H1 (cell line): ENCODE data around the gene HOXA10. TPM values are rescaled to one million over a fixed set of nuclear protein-coding genes. Genes with fewer than 3 reads are reported as not detected.

Source experiments
- KDM5A ChIP-seq: fragments of 200-600 bp; IDR thresholded peaks from 2 replicates; pipeline ENCODE4 v1.7.1; 2012; ENCODE audit warnings: mild to moderate bottlenecking, low read length, inconsistent platforms, mixed read lengths
- RFX5 ChIP-seq: IDR thresholded peaks from 2 replicates; pipeline ENCODE4 v1.6.1; 2011; ENCODE audit warnings: low read depth, low read length, improper control_type of control experiment, borderline replicate concordance
- SUZ12 ChIP-seq: fragments of 200-600 bp; sonication (generic); IDR thresholded peaks from 2 replicates; pipeline ENCODE4 v1.6.1; 2012; ENCODE audit warnings: mild to moderate bottlenecking, inconsistent platforms, low read length, moderate library complexity, mixed read lengths
- polyA plus RNA-seq, 7 experiments: library from polyadenylated mRNA; depleted of rRNA in 3 of 7; stranded (reverse) in 5 of 7; unstranded in 2 of 7; fragments of >200 nt in 5 of 7; fragments of 200-250 nt in 2 of 7; gene quantifications; 1 replicate in 5 of 7; 2 replicates in 1 of 7; 4 replicates in 1 of 7; pipeline versions ENCODE4 v1.2.1 to v1.2.3, GENCODE V29; 2011 to 2013; ENCODE audit warnings: missing spikeins in 2 of 7, mixed read lengths in 2 of 7
- total RNA-seq: library from RNA; stranded (reverse); fragmentation: NEBNext Ultra II Directional; extraction: Animal tissue kit (Norgen Biotek cat#: 25700); gene quantifications from 2 replicates; pipeline ENCODE4 v1.2.1, GENCODE V29; 2021

Gene HOXA10
- total and polyA plus RNA-seq, 2 of the 8 experiments (the other 6 are each of a cell fraction or from before 2014, with no cell fraction given): not detected

GRCh38 chr7:27143023-27143949 lies 30.8 kb downstream of the HOXA10 start, which contains the start of gene HOXA5 (continued):
- TF ChIP-seq RFX5 (no peak), SUZ12 (peak; percentile 91), KDM5A (peak; percentile 71; the same call in 1 of the 2 replicates)
